Left ventricle myocardium inferior (tissue), 1 donor: ENCODE data around the gene SLC38A10. TPM values are rescaled to one million over a fixed set of nuclear protein-coding genes. Genes with fewer than 3 reads are reported as not detected.

Experiments
- DNase-seq: peaks from one replicate; pipeline ENCODE4 v3.0.0-alpha.2; 2020
- H3K27ac ChIP-seq: fragments of 200-600 bp; replicated peaks from 2 replicates; pipeline ENCODE4 v1.8.0; 2021
- H3K27me3 ChIP-seq: fragments of 200-600 bp; 2 replicates; pipeline ENCODE4 v1.8.0; 2021; ENCODE audit warnings: low read depth
- H3K36me3 ChIP-seq: fragments of 200-600 bp; 2 replicates; pipeline ENCODE4 v1.8.0; 2021
- H3K4me1 ChIP-seq: fragments of 200-600 bp; 2 replicates; pipeline ENCODE4 v1.8.0; 2021
- H3K4me3 ChIP-seq: fragments of 200-600 bp; 2 replicates; pipeline ENCODE4 v1.8.0; 2021; ENCODE audit warnings: mild to moderate bottlenecking, moderate library complexity
- H3K9me3 ChIP-seq: fragments of 200-600 bp; replicated peaks from 2 replicates; pipeline ENCODE4 v1.8.0; 2021
- CTCF ChIP-seq: fragments of 200-600 bp; IDR thresholded peaks from 2 replicates; pipeline ENCODE4 v1.8.0; 2021; ENCODE audit warnings: antibody characterized with exemption, mild to moderate bottlenecking, borderline replicate concordance
- intact Hi-C: fragments of 100-400 bp; cut with micrococcal nuclease; formaldehyde crosslinking; loops from one replicate; pipeline ENCODE4 v1.11.0; 2022
- total RNA-seq: library from RNA; stranded (reverse); fragmentation: NEBNext Ultra II Directional; extraction: Animal tissue kit (Norgen Biotek cat#: 25700); gene quantifications from one replicate; pipeline ENCODE4 v1.2.1, GENCODE V29; 2021
- donor health status: DM: no; HTN: yes; CAD: no; lungs with severe emphysema.

The SLC38A10 gene
- total RNA-seq, 1 donor from 2014 or later, result 50.1 TPM

- intact Hi-C loops, result no loop called here
- no peaks in the 10 kb centered on the region for H3K9me3 ChIP-seq
- no peak overlapping the region for H3K4me3 ChIP-seq
- peaks cover 45% of the 10 kb centered on the region for H3K4me1 ChIP-seq
- H3K27me3 ChIP-seq, result no peaks in the 10 kb centered on the region
- DNase-seq, result no peak
- peaks cover 32% of the 10 kb centered on the region for H3K36me3 ChIP-seq
- H3K27ac ChIP-seq, result no peak overlapping the region
- TF ChIP-seq CTCF, result no peak
Measured at GRCh38 chr17:81236784-81237183, 58.3 kb downstream of the SLC38A10 start.

GRCh38 chr17:81235822-81236740, 59.0 kb downstream of the SLC38A10 start:
- Histone ChIP-seq H3K27ac (no peak overlapping the region), H3K4me1 (peaks cover 45% of the 10 kb centered on the region), H3K36me3 (peaks cover 35% of the 10 kb centered on the region), H3K4me3 (no peak overlapping the region), H3K27me3 (no peaks in the 10 kb centered on the region), H3K9me3 (no peaks in the 10 kb centered on the region)
- intact Hi-C loops, result no loop called here
- TF ChIP-seq CTCF, result no peak
- DNase-seq, result no peak

DNA sequence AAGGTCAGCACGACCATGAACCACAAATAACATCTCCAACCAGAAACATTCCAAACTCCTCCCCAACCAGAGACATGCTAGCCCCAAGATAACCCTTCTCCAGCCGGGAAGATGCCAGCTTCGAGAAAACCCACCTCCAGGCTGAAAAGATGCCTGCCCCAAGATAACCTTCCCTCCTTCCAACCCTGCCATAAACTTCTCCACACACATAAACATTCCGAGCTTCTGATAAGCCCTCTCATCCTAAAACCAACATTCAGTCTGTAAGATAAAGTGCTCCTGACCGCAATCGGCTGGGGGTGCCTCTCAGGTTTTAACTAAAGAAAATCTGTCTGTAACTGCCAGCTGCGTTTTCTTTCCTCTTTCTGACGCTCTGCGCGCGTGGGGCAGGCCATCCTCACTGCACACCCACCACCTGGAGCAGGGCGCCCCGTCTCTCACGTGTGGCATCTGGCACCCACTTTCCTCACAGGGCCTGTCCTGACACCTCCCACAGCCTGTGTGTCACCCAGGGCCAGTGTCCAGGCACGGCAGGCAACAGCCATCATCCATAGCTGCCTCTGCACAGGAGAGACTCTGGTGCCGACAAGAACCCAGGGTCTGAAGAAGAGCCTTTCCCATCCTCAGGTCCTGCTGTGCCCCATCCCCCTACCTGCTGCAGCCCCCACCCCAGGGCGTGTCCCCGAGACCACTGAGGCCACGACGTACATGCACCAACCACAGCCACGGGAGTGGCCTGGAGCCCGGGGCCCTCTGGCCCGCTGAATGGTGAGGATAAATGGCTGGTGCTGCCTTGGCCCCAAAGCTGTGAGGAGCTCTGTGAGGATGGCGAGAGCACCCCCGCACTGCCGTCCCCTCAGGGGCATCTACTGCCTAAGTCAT, 59.9 kb downstream of the SLC38A10 start:
- Histone ChIP-seq H3K36me3 (peaks cover 39% of the 10 kb centered on the region), H3K9me3 (no peaks in the 10 kb centered on the region), H3K27ac (no peak overlapping the region), H3K4me1 (peaks cover 37% of the 10 kb centered on the region), H3K27me3 (no peaks in the 10 kb centered on the region), H3K4me3 (no peak overlapping the region)
- DNase-seq, result no peak
- no peak for TF ChIP-seq CTCF
- intact Hi-C loops, result no loop called here

GRCh38 chr17:81234506-81234855, 60.6 kb downstream of the SLC38A10 start:
- Histone ChIP-seq H3K4me3 (no peak overlapping the region), H3K4me1 (peaks cover 30% of the 10 kb centered on the region), H3K27me3 (no peaks in the 10 kb centered on the region), H3K9me3 (no peaks in the 10 kb centered on the region), H3K36me3 (peaks cover 46% of the 10 kb centered on the region), H3K27ac (no peak overlapping the region)
- no peak for DNase-seq
- intact Hi-C loops, result no loop called here
- no peak for TF ChIP-seq CTCF

- TF ChIP-seq CTCF, result no peak
- Histone ChIP-seq H3K9me3 (no peaks in the 10 kb centered on the region), H3K4me1 (peaks cover 26% of the 10 kb centered on the region), H3K27me3 (no peaks in the 10 kb centered on the region), H3K27ac (no peak overlapping the region), H3K36me3 (peaks cover 50% of the 10 kb centered on the region), H3K4me3 (no peak overlapping the region)
- intact Hi-C loops, result no loop called here
- DNase-seq, result no peak
Measured at GRCh38 chr17:81233811-81234505, 61.1 kb downstream of the SLC38A10 start.
